GM23338 (cell line): ENCODE data around the gene KIAA0232.

Experiments used
- CREB1 ChIP-seq: fragments of 250-450 bp; sonication (Bioruptor Pico); IDR thresholded peaks from 2 replicates; pipeline ENCODE4 v1.5.0; 2020; ENCODE audit warnings: low read depth, mild to moderate bottlenecking, moderate library complexity
- EZH2 ChIP-seq: fragments of 200-600 bp; sonication (generic); IDR thresholded peaks from one replicate; pipeline ENCODE4 v1.8.0; 2017; ENCODE audit warnings: antibody characterized with exemption, mild to moderate bottlenecking, low read depth; ENCODE audit not compliant: unreplicated experiment
- EZH2phosphoT487 ChIP-seq: fragments of 200-600 bp; sonication (generic); IDR thresholded peaks from one replicate; pipeline ENCODE4 v1.8.1; 2018; ENCODE audit warnings: antibody characterized with exemption; ENCODE audit not compliant: unreplicated experiment
- JUNB ChIP-seq: IDR thresholded peaks from one replicate; pipeline ENCODE4 v1.6.1; 2016; ENCODE audit warnings: antibody characterized with exemption; ENCODE audit not compliant: unreplicated experiment
- POLR2AphosphoS5 ChIP-seq: IDR thresholded peaks from 2 replicates; pipeline ENCODE4 v1.6.1; 2016; ENCODE audit warnings: antibody characterized with exemption, low read depth
- STAT1 ChIP-seq: IDR thresholded peaks from one replicate; pipeline ENCODE4 v1.6.1; 2016; ENCODE audit warnings: antibody characterized with exemption; ENCODE audit not compliant: unreplicated experiment
- TF ChIP-seq, protein P1 (sequence below): IDR thresholded peaks from one replicate; pipeline ENCODE4 v1.6.1; 2018; ENCODE audit warnings: antibody characterized with exemption; ENCODE audit not compliant: unreplicated experiment
- TF ChIP-seq, protein P2 (sequence below), 2 experiments: fragments of 200-600 bp in 1 of 2; sonication (generic) in 1 of 2; conservative IDR thresholded peaks; 2 replicates each; pipeline versions ENCODE4 v1.5.1 to v1.6.1; 2016 to 2017; ENCODE audit warnings: antibody characterized with exemption in 2 of 2, low read depth in 2 of 2, mild to moderate bottlenecking in 2 of 2, moderate library complexity in 1 of 2

GRCh38 chr4:6781113-6781512 lies 1.4 kb upstream of the KIAA0232 start:
- TF ChIP-seq, protein P1, sequence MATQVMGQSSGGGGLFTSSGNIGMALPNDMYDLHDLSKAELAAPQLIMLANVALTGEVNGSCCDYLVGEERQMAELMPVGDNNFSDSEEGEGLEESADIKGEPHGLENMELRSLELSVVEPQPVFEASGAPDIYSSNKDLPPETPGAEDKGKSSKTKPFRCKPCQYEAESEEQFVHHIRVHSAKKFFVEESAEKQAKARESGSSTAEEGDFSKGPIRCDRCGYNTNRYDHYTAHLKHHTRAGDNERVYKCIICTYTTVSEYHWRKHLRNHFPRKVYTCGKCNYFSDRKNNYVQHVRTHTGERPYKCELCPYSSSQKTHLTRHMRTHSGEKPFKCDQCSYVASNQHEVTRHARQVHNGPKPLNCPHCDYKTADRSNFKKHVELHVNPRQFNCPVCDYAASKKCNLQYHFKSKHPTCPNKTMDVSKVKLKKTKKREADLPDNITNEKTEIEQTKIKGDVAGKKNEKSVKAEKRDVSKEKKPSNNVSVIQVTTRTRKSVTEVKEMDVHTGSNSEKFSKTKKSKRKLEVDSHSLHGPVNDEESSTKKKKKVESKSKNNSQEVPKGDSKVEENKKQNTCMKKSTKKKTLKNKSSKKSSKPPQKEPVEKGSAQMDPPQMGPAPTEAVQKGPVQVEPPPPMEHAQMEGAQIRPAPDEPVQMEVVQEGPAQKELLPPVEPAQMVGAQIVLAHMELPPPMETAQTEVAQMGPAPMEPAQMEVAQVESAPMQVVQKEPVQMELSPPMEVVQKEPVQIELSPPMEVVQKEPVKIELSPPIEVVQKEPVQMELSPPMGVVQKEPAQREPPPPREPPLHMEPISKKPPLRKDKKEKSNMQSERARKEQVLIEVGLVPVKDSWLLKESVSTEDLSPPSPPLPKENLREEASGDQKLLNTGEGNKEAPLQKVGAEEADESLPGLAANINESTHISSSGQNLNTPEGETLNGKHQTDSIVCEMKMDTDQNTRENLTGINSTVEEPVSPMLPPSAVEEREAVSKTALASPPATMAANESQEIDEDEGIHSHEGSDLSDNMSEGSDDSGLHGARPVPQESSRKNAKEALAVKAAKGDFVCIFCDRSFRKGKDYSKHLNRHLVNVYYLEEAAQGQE = no peak
- TF ChIP-seq POLR2AphosphoS5 = no peak
- TF ChIP-seq, protein P2, sequence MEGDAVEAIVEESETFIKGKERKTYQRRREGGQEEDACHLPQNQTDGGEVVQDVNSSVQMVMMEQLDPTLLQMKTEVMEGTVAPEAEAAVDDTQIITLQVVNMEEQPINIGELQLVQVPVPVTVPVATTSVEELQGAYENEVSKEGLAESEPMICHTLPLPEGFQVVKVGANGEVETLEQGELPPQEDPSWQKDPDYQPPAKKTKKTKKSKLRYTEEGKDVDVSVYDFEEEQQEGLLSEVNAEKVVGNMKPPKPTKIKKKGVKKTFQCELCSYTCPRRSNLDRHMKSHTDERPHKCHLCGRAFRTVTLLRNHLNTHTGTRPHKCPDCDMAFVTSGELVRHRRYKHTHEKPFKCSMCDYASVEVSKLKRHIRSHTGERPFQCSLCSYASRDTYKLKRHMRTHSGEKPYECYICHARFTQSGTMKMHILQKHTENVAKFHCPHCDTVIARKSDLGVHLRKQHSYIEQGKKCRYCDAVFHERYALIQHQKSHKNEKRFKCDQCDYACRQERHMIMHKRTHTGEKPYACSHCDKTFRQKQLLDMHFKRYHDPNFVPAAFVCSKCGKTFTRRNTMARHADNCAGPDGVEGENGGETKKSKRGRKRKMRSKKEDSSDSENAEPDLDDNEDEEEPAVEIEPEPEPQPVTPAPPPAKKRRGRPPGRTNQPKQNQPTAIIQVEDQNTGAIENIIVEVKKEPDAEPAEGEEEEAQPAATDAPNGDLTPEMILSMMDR (conservative IDR thresholded peaks at IDR 0.05; ENCODE audit: low read depth in 2 of 2) = no peak
- no peak for TF ChIP-seq STAT1
- TF ChIP-seq CREB1 (CRISPR knock-in tag) = no peak
- no peak for TF ChIP-seq EZH2
- no peak for TF ChIP-seq EZH2phosphoT487
- TF ChIP-seq JUNB = no peak
